GM12878 (cell line): ENCODE results near the gene ACKR1. TPM values are rescaled to one million over a fixed set of nuclear protein-coding genes. Genes with fewer than 3 reads are reported as not detected.

Source experiments
- BHLHE40 ChIP-seq, 2 experiments: fragments of 450-650 bp in 1 of 2; IDR thresholded peaks; 2 replicates each; pipeline ENCODE4 v1.6.1; 2011 to 2017; ENCODE audit warnings: low read depth in 2 of 2, borderline replicate concordance in 1 of 2, improper control_type of control experiment in 1 of 2, low read length in 1 of 2, mild to moderate bottlenecking in 1 of 2
- MEF2A ChIP-seq: IDR thresholded peaks from 2 replicates; pipeline ENCODE4 v1.6.1; 2011; ENCODE audit warnings: low read depth, mild to moderate bottlenecking, low read length, moderate library complexity; ENCODE audit not compliant: insufficient read depth
- NFXL1 ChIP-seq: fragments of 450-650 bp; IDR thresholded peaks from 2 replicates; pipeline ENCODE4 v1.6.1; 2017; ENCODE audit warnings: antibody characterized with exemption, mild to moderate bottlenecking, borderline replicate concordance
- NR2C2 ChIP-seq: IDR thresholded peaks from 2 replicates; pipeline ENCODE4 v1.6.1; 2011; ENCODE audit warnings: borderline replicate concordance, low read depth; ENCODE audit not compliant: control insufficient read depth, insufficient read length
- ZBED1 ChIP-seq: IDR thresholded peaks from 2 replicates; pipeline ENCODE4 v1.6.1; 2016; ENCODE audit warnings: borderline replicate concordance
- ZNF274 ChIP-seq: IDR thresholded peaks from one replicate; pipeline ENCODE4 v1.8.0; 2011; ENCODE audit not compliant: insufficient read length, insufficient read depth
- polyA plus RNA-seq, 11 experiments: library from polyadenylated mRNA; depleted of rRNA in 4 of 11; unstranded in 6 of 11; stranded (reverse) in 5 of 11; fragments of >200 nt; fragmentation: Nextera tagmentation in 4 of 11; fragmentation: Illumina TruSeq in 1 of 11; extraction: Ambion mirVana in 4 of 11; extraction: Trizol in 1 of 11; gene quantifications; 1 replicate in 1 of 11; 2 replicates in 10 of 11; pipeline versions ENCODE4 v1.2.1 to v1.2.3, GENCODE V29; 2011 to 2016; ENCODE audit warnings: inconsistent platforms in 2 of 11, missing spikeins in 2 of 11, low read depth in 1 of 11
- total RNA-seq, 4 experiments: library from RNA; depleted of rRNA in 3 of 4; stranded (reverse); fragments of >200 nt in 3 of 4; fragmentation: Illumina TruSeq in 1 of 4; extraction: Trizol in 1 of 4; gene quantifications; 2 replicates each; pipeline versions ENCODE4 v1.2.1 to v1.2.3, GENCODE V29; 2013 to 2021
- TF ChIP-seq, protein P1 (sequence below): fragments of 450-650 bp; formaldehyde crosslinking; IDR thresholded peaks from 2 replicates; pipeline ENCODE4 v1.4.0; 2022; ENCODE audit warnings: mild to moderate bottlenecking, moderate library complexity
- TF ChIP-seq, protein P2 (sequence below): IDR thresholded peaks from 2 replicates; pipeline ENCODE4 v1.6.1; 2012; ENCODE audit warnings: improper control_type of control experiment, low read depth, low read length; ENCODE audit not compliant: insufficient replicate concordance
- TF ChIP-seq, protein P3 (sequence below): fragments of 450-650 bp; IDR thresholded peaks from 2 replicates; pipeline ENCODE4 v1.6.1; 2017; ENCODE audit warnings: low read depth, mild to moderate bottlenecking, moderate library complexity

The ACKR1 gene
- total and polyA plus RNA-seq, 10 of the 15 experiments (the other 5 are each of a cell fraction or from before 2014, with no cell fraction given): 0.06 to 1.8 (median 0.38) TPM; not detected in 1

DNA sequence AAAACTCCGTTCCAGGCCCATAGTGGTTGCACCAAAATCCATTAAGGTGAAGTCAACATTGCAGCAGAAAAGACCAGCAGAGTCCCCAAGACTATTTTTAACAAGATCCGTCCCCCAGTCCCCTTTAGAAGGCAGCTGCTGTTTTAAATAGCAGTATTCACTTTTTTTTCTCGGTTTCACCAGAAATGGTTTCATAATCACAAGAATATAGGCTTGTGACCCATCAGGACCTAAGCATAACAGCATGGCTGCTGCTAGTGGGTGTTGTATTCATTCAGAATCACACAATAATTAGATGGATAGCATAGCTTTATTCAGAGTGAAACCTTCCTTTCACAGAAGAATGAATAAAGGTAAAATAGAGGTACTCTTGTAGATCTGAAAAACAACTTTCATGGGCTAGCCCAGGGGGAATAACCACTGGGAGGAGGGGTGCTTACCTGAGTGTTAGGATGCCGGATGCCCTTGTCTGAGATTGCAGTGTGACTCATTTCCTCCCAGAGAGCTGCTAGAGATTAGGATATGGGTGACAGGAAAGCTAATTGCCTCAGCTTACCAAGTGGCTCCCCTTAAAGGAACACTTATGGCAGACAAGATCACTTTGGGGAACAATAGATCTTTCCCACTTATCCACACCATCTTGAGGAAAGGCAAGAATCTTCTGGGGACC, 35.0 kb downstream of the ACKR1 start (continued):
- TF ChIP-seq, protein P1, sequence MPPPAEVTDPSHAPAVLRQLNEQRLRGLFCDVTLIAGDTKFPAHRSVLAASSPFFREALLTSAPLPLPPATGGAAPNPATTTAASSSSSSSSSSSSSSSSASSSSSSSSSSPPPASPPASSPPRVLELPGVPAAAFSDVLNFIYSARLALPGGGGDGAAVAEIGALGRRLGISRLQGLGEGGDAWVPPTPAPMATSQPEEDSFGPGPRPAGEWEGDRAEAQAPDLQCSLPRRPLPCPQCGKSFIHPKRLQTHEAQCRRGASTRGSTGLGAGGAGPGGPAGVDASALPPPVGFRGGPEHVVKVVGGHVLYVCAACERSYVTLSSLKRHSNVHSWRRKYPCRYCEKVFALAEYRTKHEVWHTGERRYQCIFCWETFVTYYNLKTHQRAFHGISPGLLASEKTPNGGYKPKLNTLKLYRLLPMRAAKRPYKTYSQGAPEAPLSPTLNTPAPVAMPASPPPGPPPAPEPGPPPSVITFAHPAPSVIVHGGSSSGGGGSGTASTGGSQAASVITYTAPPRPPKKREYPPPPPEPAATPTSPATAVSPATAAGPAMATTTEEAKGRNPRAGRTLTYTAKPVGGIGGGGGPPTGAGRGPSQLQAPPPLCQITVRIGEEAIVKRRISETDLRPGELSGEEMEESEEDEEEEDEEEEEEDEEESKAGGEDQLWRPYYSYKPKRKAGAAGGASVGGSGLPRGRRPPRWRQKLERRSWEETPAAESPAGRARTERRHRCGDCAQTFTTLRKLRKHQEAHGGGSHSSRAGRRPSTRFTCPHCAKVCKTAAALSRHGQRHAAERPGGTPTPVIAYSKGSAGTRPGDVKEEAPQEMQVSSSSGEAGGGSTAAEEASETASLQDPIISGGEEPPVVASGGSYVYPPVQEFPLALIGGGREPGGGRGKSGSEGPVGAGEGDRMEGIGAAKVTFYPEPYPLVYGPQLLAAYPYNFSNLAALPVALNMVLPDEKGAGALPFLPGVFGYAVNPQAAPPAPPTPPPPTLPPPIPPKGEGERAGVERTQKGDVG: no peak
- TF ChIP-seq MEF2A (peak; percentile 77; the same call in 1 of the 2 replicates), ZNF274 (no peak), NFXL1 (no peak), NR2C2 (no peak), BHLHE40 (IDR thresholded peaks at IDR 0.05; ENCODE audit: borderline replicate concordance in 1 of 2, low read depth in 2 of 2, low read length in 1 of 2) (no peak), ZBED1 (0 out of 2 replicates have a peak, but pooled peaks have one; percentile 27)
- TF ChIP-seq, protein P2, sequence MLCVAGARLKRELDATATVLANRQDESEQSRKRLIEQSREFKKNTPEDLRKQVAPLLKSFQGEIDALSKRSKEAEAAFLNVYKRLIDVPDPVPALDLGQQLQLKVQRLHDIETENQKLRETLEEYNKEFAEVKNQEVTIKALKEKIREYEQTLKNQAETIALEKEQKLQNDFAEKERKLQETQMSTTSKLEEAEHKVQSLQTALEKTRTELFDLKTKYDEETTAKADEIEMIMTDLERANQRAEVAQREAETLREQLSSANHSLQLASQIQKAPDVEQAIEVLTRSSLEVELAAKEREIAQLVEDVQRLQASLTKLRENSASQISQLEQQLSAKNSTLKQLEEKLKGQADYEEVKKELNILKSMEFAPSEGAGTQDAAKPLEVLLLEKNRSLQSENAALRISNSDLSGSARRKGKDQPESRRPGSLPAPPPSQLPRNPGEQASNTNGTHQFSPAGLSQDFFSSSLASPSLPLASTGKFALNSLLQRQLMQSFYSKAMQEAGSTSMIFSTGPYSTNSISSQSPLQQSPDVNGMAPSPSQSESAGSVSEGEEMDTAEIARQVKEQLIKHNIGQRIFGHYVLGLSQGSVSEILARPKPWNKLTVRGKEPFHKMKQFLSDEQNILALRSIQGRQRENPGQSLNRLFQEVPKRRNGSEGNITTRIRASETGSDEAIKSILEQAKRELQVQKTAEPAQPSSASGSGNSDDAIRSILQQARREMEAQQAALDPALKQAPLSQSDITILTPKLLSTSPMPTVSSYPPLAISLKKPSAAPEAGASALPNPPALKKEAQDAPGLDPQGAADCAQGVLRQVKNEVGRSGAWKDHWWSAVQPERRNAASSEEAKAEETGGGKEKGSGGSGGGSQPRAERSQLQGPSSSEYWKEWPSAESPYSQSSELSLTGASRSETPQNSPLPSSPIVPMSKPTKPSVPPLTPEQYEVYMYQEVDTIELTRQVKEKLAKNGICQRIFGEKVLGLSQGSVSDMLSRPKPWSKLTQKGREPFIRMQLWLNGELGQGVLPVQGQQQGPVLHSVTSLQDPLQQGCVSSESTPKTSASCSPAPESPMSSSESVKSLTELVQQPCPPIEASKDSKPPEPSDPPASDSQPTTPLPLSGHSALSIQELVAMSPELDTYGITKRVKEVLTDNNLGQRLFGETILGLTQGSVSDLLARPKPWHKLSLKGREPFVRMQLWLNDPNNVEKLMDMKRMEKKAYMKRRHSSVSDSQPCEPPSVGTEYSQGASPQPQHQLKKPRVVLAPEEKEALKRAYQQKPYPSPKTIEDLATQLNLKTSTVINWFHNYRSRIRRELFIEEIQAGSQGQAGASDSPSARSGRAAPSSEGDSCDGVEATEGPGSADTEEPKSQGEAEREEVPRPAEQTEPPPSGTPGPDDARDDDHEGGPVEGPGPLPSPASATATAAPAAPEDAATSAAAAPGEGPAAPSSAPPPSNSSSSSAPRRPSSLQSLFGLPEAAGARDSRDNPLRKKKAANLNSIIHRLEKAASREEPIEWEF: no peak
- TF ChIP-seq, protein P3, sequence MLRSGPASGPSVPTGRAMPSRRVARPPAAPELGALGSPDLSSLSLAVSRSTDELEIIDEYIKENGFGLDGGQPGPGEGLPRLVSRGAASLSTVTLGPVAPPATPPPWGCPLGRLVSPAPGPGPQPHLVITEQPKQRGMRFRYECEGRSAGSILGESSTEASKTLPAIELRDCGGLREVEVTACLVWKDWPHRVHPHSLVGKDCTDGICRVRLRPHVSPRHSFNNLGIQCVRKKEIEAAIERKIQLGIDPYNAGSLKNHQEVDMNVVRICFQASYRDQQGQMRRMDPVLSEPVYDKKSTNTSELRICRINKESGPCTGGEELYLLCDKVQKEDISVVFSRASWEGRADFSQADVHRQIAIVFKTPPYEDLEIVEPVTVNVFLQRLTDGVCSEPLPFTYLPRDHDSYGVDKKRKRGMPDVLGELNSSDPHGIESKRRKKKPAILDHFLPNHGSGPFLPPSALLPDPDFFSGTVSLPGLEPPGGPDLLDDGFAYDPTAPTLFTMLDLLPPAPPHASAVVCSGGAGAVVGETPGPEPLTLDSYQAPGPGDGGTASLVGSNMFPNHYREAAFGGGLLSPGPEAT: no peak
